ENCODE results near the gene ABCA7.

Gene ABCA7

DNA sequence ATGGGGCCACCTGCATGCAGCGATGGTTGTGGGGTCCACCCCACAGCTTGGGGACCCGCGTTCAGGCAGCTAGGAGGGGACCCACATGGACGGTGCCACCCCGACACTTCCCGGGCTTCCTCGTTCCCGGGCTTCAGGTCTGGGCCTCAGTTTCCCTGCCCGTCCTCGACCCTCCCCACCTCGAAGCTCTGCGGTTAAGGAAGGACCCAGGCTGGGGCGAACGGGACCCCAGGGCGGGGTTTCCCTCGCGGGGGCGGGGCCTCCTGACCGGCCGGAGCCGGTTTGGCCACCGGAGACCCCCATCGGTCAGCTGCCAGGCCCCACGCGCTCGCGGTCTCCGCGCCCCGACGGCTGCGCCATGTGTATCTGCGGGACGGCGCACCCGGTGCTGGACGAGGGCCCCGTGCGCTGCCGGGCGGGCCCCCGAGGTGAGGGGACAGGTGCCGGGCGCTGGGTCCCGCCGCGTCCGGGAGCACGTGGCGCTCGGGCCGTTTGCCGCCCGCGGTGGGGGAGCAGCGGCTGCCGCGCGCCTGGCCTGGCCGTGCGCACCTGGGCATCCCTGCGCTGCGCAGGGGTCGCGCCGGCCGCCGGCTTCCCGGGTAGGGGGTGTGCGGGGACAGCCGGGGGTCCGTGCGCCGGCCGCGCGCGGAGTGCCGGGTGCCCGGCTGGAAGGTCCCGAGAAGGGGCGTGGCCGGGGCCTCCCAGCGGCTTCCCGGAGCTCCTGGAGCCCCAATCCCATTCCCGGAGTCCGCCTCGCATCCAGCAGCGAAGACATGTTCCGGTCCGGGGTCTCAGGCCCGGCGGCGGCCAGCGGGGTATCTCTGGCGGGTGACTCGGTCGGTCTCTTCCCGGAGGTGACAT is 31.3 kb downstream of the ABCA7 start:
- no peak for DNase-seq (ENCODE audit: low spot score)

DNA sequence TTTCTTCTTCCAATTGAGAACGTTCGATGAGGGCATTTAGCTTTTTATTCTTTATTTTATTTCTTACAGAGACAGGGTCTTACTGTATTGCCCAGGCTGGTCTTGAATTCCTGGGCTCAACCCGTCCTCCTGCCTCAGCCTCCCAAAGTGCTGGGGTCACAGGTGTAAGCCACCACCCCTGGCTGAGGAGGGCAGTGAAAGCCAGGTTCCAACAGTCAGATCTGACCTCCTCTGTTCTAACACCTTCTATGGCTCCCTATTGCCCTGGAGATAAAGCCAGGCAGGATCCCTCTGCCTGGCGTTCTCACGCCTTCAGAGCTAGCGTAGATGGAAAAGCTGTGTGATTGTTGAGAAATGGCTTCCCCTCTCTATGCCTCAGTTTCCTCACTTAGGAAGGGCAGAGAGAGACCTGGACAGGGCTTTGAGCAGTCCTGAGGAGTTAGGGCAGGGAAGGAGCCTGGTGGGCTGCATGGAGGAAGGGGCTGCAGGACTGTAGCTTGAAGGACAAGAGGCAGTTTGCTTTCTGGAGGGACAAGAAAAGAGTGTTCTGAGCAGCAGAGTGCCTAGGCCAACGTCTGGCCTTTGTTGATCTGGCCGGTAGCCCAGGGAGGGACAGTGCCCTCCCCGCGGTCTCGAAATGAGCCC is 32.6 kb downstream of the ABCA7 start:
- no peak for DNase-seq (ENCODE audit: low spot score)

DNA sequence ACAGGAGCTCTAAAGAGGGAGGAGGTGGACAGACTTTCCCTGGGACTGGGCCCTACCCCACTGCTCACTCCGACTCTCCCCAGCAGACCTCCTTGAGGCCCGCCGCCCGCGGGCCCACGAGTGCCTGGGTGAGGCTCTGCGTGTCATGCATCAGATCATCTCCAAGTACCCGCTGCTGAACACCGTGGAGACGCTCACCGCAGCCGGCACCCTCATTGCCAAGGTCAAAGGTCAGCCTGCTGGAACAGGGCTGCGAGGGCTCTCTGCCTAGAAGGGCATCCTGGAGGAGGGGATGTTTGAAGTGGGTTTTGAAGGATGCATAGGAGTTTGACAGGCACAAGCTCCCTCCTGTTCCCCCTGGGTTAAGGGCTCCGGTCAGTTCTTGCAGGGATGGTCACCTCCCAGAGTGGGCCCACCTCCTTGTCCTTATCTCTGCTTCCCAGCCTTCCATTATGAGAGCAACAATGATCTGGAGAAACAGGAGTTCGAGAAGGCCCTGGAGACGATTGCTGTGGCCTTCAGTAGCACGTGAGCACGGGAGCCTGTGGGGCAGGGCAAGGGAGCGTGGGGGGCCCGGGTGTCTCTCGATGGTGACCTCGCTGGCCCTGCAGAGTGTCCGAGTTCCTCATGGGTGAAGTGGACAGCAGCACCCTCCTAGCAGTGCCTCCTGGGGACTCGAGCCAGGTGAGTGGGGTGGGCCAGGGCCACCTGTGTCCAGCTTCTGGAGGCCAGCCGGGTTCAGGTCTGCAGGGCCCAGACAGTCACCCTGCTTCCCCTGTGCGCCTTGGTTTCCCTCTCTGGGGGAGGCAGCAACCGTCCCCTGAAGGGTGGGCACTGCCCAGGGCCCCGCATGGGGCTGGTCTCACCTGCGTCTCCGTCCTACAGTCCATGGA is 33.4 kb downstream of the ABCA7 start:
- DNase-seq (ENCODE audit: low spot score), result no peak

DNA sequence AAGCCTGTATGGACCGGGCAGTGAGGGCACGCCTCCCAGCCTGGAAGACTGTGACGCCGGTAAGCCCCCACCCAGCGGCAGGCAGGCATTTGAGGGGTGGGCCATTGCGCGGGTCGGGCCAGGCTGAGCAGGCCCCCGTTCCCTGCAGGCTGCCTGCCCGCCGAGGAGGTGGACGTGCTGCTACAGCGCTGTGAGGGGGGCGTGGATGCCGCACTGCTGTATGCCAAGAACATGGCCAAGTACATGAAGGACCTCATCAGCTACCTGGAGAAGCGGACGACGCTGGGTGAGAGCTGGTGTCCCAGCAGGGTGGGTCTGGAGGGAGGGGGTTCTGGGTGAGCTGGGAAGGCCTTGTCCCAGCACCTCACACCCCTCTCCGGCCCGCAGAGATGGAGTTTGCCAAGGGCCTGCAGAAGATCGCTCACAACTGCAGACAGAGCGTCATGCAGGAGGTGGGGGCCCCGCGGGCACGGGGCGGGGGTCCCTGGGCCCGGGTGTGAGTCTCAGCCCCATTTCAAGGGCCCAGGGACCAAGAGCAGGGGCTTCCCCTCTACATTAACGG is 34.1 kb downstream of the ABCA7 start:
- no peak for DNase-seq (ENCODE audit: low spot score)

DNA sequence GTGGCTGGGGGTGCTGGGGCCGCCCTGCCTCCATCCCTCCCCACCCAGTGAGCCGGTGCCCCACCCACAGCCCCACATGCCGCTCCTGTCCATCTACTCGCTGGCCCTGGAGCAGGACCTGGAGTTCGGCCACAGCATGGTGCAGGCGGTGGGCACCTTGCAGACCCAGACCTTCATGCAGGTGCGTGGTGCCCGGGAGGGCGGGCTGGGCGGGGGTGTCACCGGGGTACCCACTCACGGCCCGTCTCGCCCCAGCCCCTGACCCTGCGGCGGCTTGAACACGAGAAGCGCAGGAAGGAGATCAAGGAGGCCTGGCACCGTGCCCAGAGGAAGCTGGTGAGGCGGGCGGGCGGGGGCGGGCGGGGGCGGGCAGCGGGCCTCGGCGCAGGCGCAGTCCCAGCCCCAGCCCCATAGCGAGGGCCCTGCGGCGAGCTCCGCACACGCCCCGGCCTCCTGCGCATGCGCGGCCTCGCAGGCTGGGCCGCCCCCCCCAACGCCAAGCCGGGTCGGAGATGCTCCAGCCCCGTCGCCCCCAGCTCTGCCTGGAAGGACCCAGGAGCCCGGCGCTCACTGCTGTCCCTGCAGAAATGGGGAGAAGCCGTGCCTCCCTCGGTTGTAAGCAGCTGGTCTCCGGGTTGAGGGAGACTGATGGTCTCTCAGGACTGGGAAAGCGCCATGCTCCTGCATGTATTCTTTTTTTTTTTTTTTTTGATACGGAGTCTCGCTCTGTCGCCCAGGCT is 34.8 kb downstream of the ABCA7 start:
- no peak for DNase-seq (ENCODE audit: low spot score)

DNA sequence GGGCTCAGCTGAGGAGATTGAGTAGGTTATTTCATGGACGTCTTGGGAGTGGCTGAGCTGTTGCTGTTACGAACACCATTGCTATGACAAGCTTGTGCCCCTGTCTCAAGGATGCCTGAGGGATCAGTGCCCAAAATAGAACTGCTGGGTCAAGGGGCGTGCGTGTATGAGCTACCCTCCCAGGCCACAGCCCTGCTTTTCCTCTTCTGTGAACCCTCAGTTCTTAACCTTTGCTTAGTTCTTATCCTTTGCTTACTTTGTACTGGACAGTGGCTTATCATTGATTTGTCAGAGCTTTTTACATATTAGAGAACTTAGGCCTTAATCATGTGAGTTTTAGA is 36.1 kb downstream of the ABCA7 start:
- DNase-seq (ENCODE audit: low spot score), result no peak

DNA sequence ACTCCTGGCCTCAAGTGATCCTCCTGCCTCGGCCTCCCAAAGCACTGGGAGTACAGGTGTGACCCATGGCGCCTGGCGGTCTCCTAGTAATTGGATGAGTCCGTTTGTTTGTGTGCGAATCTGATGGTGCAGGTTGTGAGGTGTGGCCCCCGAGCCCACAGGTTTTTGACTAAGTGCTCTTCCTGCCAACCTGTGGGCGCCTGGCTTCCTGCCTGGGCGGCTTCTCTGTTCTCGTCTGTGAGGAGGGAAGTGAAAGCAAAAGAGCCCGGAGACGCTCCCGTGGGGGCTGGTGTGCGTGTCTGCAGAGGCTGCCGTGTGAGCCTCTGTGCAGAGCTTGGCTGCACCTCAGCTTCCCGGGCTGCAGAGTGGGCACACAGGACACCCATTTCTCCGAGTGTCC is 37.0 kb downstream of the ABCA7 start:
- no peak for DNase-seq (ENCODE audit: low spot score)

DNA sequence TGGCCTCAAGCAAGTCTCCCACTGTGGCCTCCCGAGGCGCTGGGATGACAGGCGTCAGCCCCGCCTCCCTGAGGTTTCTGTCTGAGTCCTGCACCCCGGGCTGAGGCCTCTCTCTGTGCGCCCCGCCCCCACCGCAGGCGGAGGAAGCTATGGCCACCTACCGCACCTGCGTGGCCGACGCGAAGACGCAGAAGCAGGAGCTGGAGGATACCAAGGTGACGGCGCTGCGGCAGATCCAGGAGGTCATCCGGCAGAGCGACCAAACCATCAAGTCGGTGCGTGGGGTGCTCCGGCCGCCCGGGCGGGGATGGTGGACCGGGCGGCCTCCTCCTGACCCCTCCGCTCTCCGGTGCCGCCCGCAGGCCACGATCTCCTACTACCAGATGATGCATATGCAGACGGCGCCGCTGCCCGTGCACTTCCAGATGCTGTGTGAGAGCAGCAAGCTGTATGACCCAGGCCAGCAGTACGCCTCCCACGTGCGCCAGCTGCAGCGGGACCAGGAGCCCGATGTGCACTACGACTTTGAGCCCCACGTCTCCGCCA is 39.7 kb downstream of the ABCA7 start:
- DNase-seq (ENCODE audit: low spot score), result no peak

DNA sequence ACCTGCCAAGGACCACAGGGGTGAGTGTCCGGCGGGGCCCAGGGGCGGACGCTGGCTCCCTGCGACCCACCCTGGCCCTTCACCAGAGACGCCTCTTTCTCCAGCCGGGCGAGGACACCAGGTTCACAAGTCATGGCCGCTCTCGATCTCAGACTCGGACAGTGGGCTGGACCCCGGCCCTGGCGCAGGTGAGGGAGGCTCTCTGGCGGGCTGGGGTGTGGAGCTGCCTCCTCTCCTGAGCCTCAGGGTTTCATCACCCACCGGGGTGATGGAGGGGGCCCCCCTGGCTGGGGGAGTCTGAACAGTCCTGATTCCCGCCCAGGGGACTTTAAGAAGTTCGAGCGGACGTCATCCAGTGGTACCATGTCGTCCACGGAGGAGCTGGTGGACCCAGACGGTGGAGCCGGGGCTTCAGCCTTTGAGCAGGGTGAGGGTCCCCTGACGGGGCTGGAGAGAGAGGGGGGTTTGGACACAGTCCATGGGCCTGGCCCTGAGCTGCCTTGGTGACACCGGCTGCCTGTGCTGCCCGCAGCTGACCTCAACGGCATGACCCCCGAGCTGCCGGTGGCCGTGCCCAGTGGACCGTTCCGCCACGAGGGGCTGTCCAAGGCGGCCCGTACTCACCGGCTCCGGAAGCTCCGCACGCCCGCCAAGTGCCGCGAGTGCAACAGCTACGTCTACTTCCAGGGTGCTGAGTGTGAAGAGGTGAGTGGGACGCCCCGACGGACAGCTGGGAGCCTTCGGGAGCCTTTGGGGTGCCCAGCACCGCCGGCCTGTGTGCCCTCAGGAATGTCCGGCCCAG is 40.7 kb downstream of the ABCA7 start:
- no peak for DNase-seq (ENCODE audit: low spot score)

DNA sequence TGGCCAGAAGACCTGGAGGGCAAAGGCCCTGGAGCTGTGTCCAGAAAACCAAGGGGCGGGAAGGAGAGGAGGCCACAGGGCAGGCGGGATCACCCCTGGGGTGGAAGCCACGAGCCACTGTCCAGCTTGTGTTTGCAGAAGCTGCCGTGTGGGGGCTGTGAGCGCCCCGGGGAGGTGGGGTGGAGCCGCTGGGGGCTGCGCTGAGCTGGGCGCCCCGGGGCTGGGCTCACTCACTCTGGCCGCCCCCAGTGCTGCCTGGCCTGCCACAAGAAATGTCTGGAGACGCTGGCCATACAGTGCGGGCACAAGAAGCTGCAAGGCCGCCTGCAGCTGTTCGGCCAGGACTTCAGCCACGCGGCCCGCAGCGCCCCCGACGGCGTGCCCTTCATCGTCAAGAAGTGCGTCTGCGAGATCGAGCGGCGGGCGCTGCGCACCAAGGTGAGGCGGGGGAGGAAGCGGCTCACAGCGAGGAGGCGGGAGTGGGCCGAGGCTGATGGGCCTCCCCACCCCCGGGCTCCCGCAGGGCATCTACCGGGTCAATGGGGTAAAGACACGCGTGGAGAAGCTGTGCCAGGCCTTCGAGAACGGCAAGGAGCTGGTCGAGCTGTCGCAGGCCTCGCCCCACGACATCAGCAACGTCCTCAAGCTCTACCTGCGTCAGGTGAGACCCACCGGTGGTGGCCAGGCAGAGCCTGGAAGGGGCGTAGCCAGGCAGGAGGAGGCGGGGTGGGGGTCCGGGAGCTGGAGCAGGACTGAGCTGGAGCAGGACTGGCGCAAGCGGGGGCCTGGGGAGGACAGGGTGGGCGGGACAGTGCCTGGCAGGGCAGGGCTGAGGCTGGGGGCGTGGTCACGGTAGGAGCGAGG is 41.6 kb downstream of the ABCA7 start:
- DNase-seq (ENCODE audit: low spot score), result no peak

DNA sequence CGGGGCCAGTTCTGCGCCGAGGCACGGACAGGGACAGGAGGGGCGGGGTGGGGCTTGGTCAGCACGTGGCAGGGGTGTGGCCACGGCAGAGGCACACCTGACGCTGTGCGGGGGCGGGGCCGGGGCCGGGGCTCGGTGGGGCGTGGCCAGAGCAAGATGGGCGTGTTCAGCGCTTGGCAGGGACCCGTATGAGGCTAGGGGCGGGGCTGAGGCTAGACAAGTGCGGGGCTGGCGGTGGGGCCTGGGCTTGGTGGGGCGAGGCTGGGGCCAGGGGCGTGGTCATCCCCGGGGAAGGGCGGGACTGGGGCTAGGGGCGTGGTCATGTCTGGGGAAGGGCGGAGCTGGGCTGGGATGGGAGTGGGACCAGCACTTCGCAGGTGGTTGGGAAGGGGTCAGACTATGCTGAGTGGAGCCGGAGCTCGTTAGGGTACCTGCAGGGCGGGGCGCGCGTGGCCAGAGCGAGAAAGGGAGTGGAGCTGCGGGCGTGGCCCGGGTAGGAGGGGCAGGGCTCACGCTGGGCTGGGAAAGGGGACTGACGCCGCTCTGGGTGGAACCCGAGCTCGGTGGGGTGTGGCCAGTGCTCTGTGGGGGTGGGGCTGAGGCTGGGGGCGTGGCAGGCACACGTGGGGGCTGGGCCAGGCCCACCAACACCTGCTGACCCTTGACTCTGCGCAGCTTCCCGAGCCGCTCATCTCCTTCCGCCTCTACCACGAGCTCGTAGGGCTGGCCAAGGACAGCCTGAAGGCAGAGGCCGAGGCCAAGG is 42.4 kb downstream of the ABCA7 start:
- DNase-seq (ENCODE audit: low spot score), result no peak

DNA sequence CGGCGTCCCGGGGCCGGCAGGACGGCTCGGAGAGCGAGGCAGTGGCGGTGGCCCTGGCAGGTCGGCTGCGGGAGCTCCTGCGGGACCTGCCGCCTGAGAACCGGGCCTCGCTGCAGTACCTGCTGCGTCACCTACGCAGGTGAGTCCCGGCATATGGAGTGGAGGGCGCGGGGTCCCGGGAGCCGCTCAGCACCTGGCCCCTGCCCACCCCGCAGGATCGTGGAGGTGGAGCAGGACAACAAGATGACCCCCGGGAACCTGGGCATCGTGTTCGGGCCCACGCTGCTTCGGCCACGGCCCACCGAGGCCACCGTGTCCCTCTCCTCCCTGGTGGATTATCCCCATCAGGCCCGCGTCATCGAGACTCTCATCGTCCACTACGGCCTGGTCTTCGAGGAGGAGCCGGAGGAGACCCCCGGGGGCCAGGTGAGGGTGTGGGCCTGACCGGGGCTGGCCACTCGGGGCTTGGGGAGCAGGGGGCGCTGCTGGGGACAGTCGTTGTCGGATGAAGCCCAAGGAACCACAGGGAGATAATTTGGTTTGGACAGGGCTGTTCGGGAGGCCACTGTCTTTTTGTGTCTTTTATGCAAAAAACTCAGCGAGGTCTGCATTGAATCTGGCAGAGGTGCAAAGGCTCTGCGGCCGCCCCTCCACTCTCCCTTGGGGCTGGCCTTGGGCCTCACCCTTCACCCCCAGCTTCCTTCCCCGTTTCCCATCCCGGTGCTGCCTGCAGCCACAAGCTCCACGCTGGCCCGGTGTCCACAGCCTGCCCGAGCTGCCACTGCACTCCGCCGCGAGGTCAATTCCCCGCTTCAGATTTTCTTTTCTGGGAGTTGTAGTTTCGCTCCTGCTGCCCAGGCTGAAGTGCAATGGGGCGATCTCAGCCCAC is 43.3 kb downstream of the ABCA7 start:
- DNase-seq (ENCODE audit: low spot score), result no peak

DNA sequence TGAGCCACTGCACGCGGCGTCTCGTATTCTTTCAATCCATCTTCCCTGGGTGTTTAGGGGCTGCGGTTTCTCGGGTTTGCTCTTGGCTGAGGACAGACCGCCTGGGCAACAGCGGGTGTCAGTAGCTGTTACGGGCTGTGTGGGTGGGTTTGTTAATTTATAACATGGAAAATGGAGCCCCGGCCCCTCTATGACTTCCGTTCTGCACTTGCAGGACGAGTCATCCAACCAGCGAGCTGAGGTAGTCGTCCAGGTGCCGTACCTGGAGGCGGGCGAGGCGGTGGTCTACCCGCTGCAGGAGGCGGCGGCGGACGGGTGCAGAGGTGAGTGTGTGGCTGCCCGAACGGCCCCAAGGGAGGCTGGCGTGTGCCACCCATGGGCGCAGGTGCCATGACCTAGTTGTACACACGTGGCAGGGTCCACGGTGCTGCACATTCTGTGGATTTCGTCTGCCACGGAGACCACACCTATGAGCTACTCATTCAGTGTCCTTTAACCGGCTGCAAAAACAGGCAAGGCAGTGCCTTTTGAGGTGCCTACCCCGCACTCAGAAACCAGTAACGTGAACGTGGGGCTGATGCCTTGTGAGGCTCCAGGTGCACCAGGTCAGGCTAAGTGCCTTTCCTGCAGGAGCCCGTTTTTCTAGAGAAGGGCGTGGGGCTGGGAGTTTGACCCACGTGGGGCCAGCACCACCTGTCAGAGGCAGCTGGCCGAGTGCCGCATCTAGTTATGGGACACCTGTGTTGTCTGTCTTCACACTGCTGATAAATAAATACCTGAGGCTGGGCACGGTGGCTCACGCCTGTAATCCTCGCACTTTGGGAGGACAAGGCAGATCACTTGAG is 44.3 kb downstream of the ABCA7 start:
- DNase-seq (ENCODE audit: low spot score), result no peak

DNA sequence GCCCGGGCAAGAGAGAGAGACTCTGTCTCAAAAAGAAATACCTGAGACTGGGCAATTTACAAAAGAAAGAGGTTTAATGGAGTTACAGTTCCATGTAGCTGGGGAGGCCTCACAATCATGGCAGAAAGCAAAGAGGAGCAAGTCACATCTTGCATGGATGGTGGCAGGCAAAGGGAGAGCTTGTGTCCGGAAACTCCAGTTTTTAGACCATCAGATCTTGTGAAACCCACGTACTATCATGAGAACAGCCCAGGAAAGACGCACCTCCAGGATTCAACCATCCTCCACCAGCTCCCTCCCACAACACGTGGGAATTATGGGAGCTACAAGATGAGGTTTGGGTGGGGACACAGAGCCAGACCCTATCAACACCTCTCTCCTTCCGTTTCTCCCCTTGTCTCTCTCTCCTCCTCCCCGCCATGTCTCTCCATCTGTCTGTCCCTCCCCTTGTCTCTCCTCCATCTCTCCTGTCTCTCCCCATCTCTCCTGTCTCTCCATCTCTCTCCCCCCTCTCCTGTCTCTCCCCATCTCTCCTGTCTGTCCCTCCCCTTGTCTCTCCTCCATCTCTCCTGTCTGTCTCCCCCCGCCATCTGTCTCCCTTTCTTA is 45.2 kb downstream of the ABCA7 start:
- no peak for DNase-seq (ENCODE audit: low spot score)

DNA sequence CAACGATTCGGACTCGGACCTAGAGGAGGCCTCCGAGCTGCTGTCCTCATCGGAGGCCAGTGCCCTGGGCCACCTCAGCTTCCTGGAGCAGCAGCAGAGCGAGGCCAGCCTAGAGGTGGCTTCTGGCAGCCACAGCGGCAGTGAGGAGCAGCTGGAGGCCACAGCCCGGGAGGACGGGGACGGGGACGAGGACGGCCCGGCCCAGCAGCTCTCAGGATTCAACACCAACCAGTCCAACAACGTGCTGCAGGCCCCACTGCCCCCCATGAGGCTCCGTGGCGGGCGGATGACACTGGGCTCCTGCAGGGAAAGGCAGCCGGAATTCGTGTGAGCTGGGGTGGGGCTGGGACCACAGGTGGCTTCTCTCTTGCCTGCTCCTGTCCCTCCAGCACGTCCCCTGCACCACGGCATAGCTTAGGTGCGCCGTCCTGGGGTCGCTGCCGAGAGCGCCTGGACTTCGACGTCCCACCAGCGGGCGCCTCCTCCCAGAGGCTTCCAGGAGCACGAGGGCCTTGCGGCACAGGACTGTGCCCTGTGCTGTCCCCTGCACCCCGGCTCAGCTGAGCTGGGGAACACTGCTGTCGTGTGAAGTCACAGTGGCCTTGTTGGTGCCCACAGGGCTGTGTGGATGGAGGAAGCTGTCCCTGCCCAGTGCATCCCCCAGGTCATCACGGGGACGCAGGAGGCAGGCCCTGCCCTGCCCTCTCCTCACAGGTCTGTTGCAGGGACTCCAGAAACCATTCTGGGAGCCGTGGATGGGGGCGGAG is 46.0 kb downstream of the ABCA7 start:
- no peak for DNase-seq (ENCODE audit: low spot score)

DNA sequence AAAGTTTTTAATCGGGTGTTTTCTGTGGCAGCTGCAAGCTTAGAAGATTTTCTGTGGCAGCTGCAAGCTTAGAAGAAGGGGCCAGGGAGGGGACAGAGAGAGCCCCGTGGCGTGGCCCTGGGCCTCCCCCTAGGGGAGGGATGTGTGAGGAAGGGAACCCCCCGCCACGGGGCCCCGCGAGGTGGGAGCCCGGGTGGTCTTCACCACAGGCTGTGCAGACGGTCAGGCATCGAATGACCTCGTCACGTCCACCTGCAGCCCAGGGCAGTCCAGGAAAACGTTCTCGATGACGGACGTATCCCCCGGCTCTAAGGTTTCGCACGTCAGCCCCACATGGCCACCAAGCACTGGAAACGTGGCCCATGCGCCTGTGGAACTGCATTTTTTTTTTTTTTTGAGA is 46.7 kb downstream of the ABCA7 start:
- no peak for DNase-seq (ENCODE audit: low spot score)
